DND-41 (cell line): ENCODE measurements around the gene NLRP6.
"Not testable (repeated sequence)": the region's sequence is repeated elsewhere in the genome, so short reads cannot be mapped to it uniquely, and the experiment has no call there.

ENCODE experiments used
- ATAC-seq: fragments of 200-7000 bp; cut with Tn5 transposase; 3 replicates; pipeline ENCODE4 v1.9.1; 2021; ENCODE audit warnings: low read depth; ENCODE audit not compliant: insufficient read depth
- DNase-seq: peaks from one replicate; pipeline ENCODE4 v3.0.0-alpha.2; 2020
- H2AFZ ChIP-seq: 2 replicates; pipeline ENCODE4 v1.6.0; 2012; ENCODE audit warnings: low read depth, low read length
- H3K27ac ChIP-seq: 2 replicates; pipeline ENCODE4 v1.5.1; 2012; ENCODE audit warnings: low read length, inconsistent platforms
- H3K27me3 ChIP-seq: fragments of 200-600 bp; sonication (generic); 2 replicates; pipeline ENCODE4 v1.6.0; 2012; ENCODE audit warnings: low read length, mild to moderate bottlenecking, inconsistent platforms; ENCODE audit not compliant: insufficient read depth, poor library complexity
- H3K36me3 ChIP-seq: 2 replicates; pipeline ENCODE4 v1.5.1; 2012; ENCODE audit warnings: low read length, inconsistent platforms; ENCODE audit not compliant: insufficient read depth
- H3K4me1 ChIP-seq: 2 replicates; pipeline ENCODE4 v1.5.1; 2012; ENCODE audit warnings: mild to moderate bottlenecking, low read length; ENCODE audit not compliant: insufficient read depth
- H3K4me2 ChIP-seq: 2 replicates; pipeline ENCODE4 v1.6.0; 2012; ENCODE audit warnings: mild to moderate bottlenecking, moderate library complexity, low read length, inconsistent platforms; ENCODE audit not compliant: insufficient read depth
- H3K4me3 ChIP-seq, 2 experiments: fragments of 200-600 bp in 1 of 2; shearing (Covaris generic) in 1 of 2; 2 replicates each; pipeline ENCODE4 v1.5.1; 2012 to 2016; ENCODE audit warnings: inconsistent platforms in 2 of 2, low read length in 2 of 2, mild to moderate bottlenecking in 2 of 2, low read depth in 1 of 2, moderate library complexity in 1 of 2
- H3K79me2 ChIP-seq: 2 replicates; pipeline ENCODE4 v1.6.0; 2012; ENCODE audit warnings: low read length, inconsistent platforms; ENCODE audit not compliant: insufficient read depth
- H3K9ac ChIP-seq: 2 replicates; pipeline ENCODE4 v1.6.0; 2012; ENCODE audit warnings: low read depth, mild to moderate bottlenecking, inconsistent platforms, low read length, moderate library complexity
- H3K9me3 ChIP-seq: 2 replicates; pipeline ENCODE4 v1.5.1; 2012; ENCODE audit warnings: low read length, moderate library complexity, mild to moderate bottlenecking, inconsistent platforms; ENCODE audit not compliant: insufficient read depth, severe bottlenecking
- H4K20me1 ChIP-seq: 2 replicates; pipeline ENCODE4 v1.6.0; 2012; ENCODE audit warnings: low read length; ENCODE audit not compliant: insufficient read depth
- CTCF ChIP-seq: IDR thresholded peaks from 2 replicates; pipeline ENCODE4 v1.5.1; 2012; ENCODE audit warnings: borderline replicate concordance, low read length, moderate library complexity, mild to moderate bottlenecking; ENCODE audit not compliant: poor library complexity, severe bottlenecking; ENCODE audit errors: extremely low read depth
- EZH2 ChIP-seq: IDR thresholded peaks from 3 replicates; pipeline ENCODE4 v1.6.1; 2012; ENCODE audit warnings: borderline replicate concordance, low read depth, mild to moderate bottlenecking, moderate library complexity, low read length, inconsistent platforms; ENCODE audit not compliant: severe bottlenecking

Gene NLRP6

GRCh38 chr11:236774-237767, 41.1 kb upstream of the NLRP6 start, which contains the start of gene PSMD13:
TSS of gene PSMD13 (plus strand) at chr11:236976. CDS start at chr11:237050, 74 bp downstream.
- peaks cover 60% of the 10 kb centered on the region for H3K79me2 ChIP-seq
- H3K9ac ChIP-seq = peak within 1 kb of the TSS; percentile 76
- H3K27ac ChIP-seq = peak within 1 kb of the TSS; percentile 84
- peak within 1 kb of the TSS; percentile 92 for H3K4me2 ChIP-seq
- peak within 1 kb of the TSS; percentile 78 for H2AFZ ChIP-seq
- H3K4me3 ChIP-seq = peak within 1 kb of the TSS; percentile 76 to 86
- H4K20me1 ChIP-seq = peaks cover 22% of the 10 kb centered on the region
- no peaks in the 10 kb centered on the region for H3K9me3 ChIP-seq
- no peaks in the 10 kb centered on the region for H3K27me3 ChIP-seq
- TF ChIP-seq CTCF = no peak
- no peak for TF ChIP-seq EZH2
- peak; percentile 91 for DNase-seq
- peak; percentile 91 for ATAC-seq
- peaks cover 34% of the 10 kb centered on the region for H3K36me3 ChIP-seq
- peaks cover 40% of the 10 kb centered on the region for H3K4me1 ChIP-seq

GRCh38 chr11:238346-238745, 39.9 kb upstream of the NLRP6 start:
- not testable (repeated sequence) for H3K27me3 ChIP-seq, H2AFZ ChIP-seq, ATAC-seq, DNase-seq, H3K9me3 ChIP-seq
- Histone ChIP-seq H3K27ac (0 out of 2 replicates have a peak overlapping the region, but pooled peaks have one; percentile 84), H3K4me3 (peak overlapping the region; percentile 76 to 86; a peak in 3 of 4 replicates), H3K36me3 (peaks cover 44% of the 10 kb centered on the region), H3K9ac (peak overlapping the region; percentile 76), H3K4me1 (peaks cover 40% of the 10 kb centered on the region), H3K4me2 (peak overlapping the region; percentile 92), H3K79me2 (peaks cover 67% of the 10 kb centered on the region), H4K20me1 (peaks cover 22% of the 10 kb centered on the region)

GRCh38 chr11:240315-240714, 37.9 kb upstream of the NLRP6 start:
- ATAC-seq = no peak
- TF ChIP-seq EZH2 (no peak), CTCF (no peak)

GRCh38 chr11:241634-242033, 36.6 kb upstream of the NLRP6 start:
- Histone ChIP-seq H4K20me1 (peaks cover 22% of the 10 kb centered on the region), H3K36me3 (peaks cover 77% of the 10 kb centered on the region), H3K27me3 (no peaks in the 10 kb centered on the region), H3K4me2 (no peak overlapping the region), H2AFZ (no peak overlapping the region), H3K9ac (no peak overlapping the region), H3K4me1 (peaks cover 31% of the 10 kb centered on the region), H3K79me2 (peaks cover 63% of the 10 kb centered on the region), H3K4me3 (no peak overlapping the region), H3K27ac (no peak overlapping the region), H3K9me3 (no peaks in the 10 kb centered on the region)
- TF ChIP-seq CTCF (no peak), EZH2 (no peak)
- DNase-seq (no peak), ATAC-seq (no peak)

More at GRCh38 chr11:240315-240714, 37.9 kb upstream of the NLRP6 start:
- no peaks in the 10 kb centered on the region for H3K27me3 ChIP-seq
- peaks cover 64% of the 10 kb centered on the region for H3K36me3 ChIP-seq
- no peak overlapping the region for H2AFZ ChIP-seq
- no peak overlapping the region for H3K4me2 ChIP-seq
- peaks cover 36% of the 10 kb centered on the region for H3K4me1 ChIP-seq
- peaks cover 22% of the 10 kb centered on the region for H4K20me1 ChIP-seq
- H3K4me3 ChIP-seq = no peak overlapping the region
- no peaks in the 10 kb centered on the region for H3K9me3 ChIP-seq
- H3K9ac ChIP-seq = no peak overlapping the region
- no peak overlapping the region for H3K27ac ChIP-seq
- DNase-seq = no peak
- peaks cover 69% of the 10 kb centered on the region for H3K79me2 ChIP-seq
